ENCODE data around the gene WBP11. TPM values are rescaled to one million over a fixed set of nuclear protein-coding genes. Genes with fewer than 3 reads are reported as not detected.

WBP11 gene
- total RNA-seq, 1 donor from 2014 or later: 62.4 TPM

DNA sequence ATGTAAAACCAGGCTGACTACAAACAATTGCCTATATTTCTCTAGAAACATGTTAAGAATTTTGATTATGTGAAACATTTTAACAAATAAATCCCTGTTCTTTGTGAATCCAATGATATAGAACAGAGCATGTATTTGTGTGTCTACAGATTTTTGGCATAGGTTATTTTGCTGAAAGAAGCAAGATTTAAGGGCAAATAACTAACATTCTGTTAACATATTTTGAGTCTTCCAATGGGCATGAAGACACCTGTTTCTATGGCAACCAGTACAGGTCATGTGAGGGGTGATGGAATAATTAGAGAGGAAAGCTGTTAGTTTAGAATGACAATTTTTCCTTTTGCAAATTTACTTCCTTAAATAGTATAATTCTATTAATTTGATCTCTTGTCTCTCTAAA, 31.2 kb upstream of the WBP11 start:
- Mint-ChIP-seq H3K36me3 (ENCODE audit: unreplicated experiment) (no peaks in the 10 kb centered on the region), H3K4me3 (ENCODE audit: unreplicated experiment) (no peak overlapping the region), H3K4me1 (ENCODE audit: unreplicated experiment) (peaks cover 35% of the 10 kb centered on the region), H3K27ac (ENCODE audit: unreplicated experiment) (peak overlapping the region; percentile 72), H3K9me3 (ENCODE audit: unreplicated experiment) (peaks cover 6% of the 10 kb centered on the region), H3K27me3 (ENCODE audit: unreplicated experiment) (no peaks in the 10 kb centered on the region)
- no peak for DNase-seq (ENCODE audit: extremely low spot score, unreplicated experiment)
- TF ChIP-seq, protein P1, sequence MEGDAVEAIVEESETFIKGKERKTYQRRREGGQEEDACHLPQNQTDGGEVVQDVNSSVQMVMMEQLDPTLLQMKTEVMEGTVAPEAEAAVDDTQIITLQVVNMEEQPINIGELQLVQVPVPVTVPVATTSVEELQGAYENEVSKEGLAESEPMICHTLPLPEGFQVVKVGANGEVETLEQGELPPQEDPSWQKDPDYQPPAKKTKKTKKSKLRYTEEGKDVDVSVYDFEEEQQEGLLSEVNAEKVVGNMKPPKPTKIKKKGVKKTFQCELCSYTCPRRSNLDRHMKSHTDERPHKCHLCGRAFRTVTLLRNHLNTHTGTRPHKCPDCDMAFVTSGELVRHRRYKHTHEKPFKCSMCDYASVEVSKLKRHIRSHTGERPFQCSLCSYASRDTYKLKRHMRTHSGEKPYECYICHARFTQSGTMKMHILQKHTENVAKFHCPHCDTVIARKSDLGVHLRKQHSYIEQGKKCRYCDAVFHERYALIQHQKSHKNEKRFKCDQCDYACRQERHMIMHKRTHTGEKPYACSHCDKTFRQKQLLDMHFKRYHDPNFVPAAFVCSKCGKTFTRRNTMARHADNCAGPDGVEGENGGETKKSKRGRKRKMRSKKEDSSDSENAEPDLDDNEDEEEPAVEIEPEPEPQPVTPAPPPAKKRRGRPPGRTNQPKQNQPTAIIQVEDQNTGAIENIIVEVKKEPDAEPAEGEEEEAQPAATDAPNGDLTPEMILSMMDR (IDR thresholded peaks at IDR 0.05): no peak

DNA sequence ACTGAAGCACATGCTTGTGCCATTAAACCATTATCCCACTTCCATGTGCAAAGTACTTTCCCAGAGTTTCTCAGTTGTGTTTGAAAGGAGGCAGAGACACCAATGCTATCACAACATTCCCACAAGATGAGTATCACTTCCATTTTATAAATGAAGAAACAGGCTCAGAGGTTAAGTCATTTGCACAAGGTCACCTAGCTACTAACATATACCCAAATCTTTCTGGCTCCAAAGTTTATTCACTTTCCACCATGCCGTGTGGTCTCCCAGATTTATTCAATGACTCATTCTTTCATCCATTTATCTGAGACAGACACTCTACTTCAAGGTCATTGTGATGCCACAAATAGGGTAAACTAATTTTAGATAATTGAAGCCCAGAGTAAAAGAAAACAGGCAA, 30.7 kb upstream of the WBP11 start:
- Mint-ChIP-seq H3K36me3 (ENCODE audit: unreplicated experiment) (no peaks in the 10 kb centered on the region), H3K4me1 (ENCODE audit: unreplicated experiment) (peaks cover 35% of the 10 kb centered on the region), H3K4me3 (ENCODE audit: unreplicated experiment) (no peak overlapping the region), H3K9me3 (ENCODE audit: unreplicated experiment) (peaks cover under 1% of the 10 kb centered on the region), H3K27ac (ENCODE audit: unreplicated experiment) (peak overlapping the region; percentile 19), H3K27me3 (ENCODE audit: unreplicated experiment) (no peaks in the 10 kb centered on the region)
- TF ChIP-seq, protein P1 (IDR thresholded peaks at IDR 0.05): no peak
- no peak for DNase-seq (ENCODE audit: extremely low spot score, unreplicated experiment)

DNA sequence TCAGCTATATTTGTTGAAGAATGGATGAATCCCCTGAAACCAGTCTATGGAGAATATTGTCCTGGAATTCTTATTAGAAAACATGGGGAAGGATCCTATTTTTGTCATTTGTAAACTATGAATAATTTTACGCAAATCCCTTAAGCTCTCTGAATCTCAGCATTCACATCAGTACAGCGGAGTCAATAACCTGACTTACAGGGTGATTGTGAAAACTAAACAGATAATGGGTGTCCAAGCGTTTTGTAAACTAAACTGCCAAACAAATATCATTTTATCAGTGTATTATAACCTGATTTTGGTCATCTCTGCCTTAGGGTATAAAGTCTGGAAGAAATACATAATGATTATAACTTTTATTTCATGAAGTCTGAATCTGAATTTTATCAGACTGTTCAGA, 30.1 kb upstream of the WBP11 start:
- peaks cover 35% of the 10 kb centered on the region for H3K4me1 Mint-ChIP-seq (ENCODE audit: unreplicated experiment)
- H3K27ac Mint-ChIP-seq (ENCODE audit: unreplicated experiment): no peak overlapping the region
- no peaks in the 10 kb centered on the region for H3K9me3 Mint-ChIP-seq (ENCODE audit: unreplicated experiment)
- TF ChIP-seq, protein P1 (IDR thresholded peaks at IDR 0.05): no peak
- H3K4me3 Mint-ChIP-seq (ENCODE audit: unreplicated experiment): no peak overlapping the region
- H3K36me3 Mint-ChIP-seq (ENCODE audit: unreplicated experiment): no peaks in the 10 kb centered on the region
- H3K27me3 Mint-ChIP-seq (ENCODE audit: unreplicated experiment): no peaks in the 10 kb centered on the region
- DNase-seq (ENCODE audit: extremely low spot score, unreplicated experiment): no peak

DNA sequence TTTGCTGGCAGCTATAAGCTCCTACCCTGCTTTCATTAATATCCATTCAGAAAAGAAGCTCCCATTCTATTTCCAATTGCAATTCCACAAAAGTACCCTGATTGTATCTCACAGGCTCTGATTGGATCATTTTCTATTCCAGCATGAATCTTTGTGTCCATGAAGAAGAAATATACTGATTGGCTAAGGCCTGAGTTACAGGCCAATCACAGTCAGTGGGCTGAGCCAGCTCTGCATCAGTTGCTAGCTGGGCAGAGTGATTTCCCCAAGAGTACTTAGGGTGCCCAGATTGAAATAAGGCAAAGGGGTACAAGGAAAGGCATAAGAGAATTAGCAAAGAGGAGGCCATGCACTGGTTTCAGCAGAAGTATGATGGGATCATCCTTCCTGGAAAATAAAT, 25.6 kb upstream of the WBP11 start:
- Mint-ChIP-seq H3K4me3 (ENCODE audit: unreplicated experiment) (no peak overlapping the region), H3K9me3 (ENCODE audit: unreplicated experiment) (no peaks in the 10 kb centered on the region), H3K4me1 (ENCODE audit: unreplicated experiment) (peaks cover 13% of the 10 kb centered on the region), H3K27ac (ENCODE audit: unreplicated experiment) (no peak overlapping the region), H3K36me3 (ENCODE audit: unreplicated experiment) (no peaks in the 10 kb centered on the region), H3K27me3 (ENCODE audit: unreplicated experiment) (no peaks in the 10 kb centered on the region)
- TF ChIP-seq, protein P1 (IDR thresholded peaks at IDR 0.05): no peak
- DNase-seq (ENCODE audit: extremely low spot score, unreplicated experiment): no peak

- Mint-ChIP-seq H3K9me3 (ENCODE audit: unreplicated experiment) (no peaks in the 10 kb centered on the region), H3K4me1 (ENCODE audit: unreplicated experiment) (peaks cover 12% of the 10 kb centered on the region), H3K36me3 (ENCODE audit: unreplicated experiment) (no peaks in the 10 kb centered on the region), H3K27ac (ENCODE audit: unreplicated experiment) (no peak overlapping the region), H3K4me3 (ENCODE audit: unreplicated experiment) (no peak overlapping the region), H3K27me3 (ENCODE audit: unreplicated experiment) (no peaks in the 10 kb centered on the region)
- TF ChIP-seq, protein P1 (IDR thresholded peaks at IDR 0.05): no peak
- DNase-seq (ENCODE audit: extremely low spot score, unreplicated experiment): no peak
These were observed 23.8 kb upstream of the WBP11 start for GRCh38 chr12:14827043-14827442.
